ENCODE data around the gene CIB2. TPM values are rescaled to one million over a fixed set of nuclear protein-coding genes. Genes with fewer than 3 reads are reported as not detected.
A peak's percentile ranks its signal among the peaks of the same experiment; 100 is the strongest.

CIB2 gene
- total and polyA plus RNA-seq, 3 donors from 2014 or later, result 24.9 to 43.6 (median 34.3) TPM

DNA sequence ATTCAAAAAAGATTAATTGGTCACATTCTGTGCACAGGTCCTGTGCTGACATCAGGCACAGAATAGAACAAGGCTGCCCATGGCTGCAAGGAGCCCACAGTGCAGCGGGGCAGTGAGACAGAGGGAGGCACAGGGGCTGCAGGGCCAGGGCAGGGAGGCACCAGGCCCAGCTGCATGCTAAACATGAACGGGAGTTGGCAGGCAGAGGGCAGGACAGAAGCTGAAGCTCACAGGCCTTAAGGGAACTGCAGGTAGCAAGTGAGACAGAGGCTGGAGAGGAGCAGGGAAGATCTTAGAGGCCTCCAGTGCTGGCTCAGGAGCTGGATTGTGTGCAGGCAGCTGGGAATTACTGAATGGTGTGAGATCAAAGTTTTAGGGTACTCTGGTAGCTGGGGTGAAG lies 44.1 kb upstream of the CIB2 start:
- Histone ChIP-seq H3K27ac (no peak overlapping the region), H3K4me3 (no peak overlapping the region), H3K9me3 (no peaks in the 10 kb centered on the region), H3K27me3 (no peaks in the 10 kb centered on the region), H3K4me1 (peaks cover 2% of the 10 kb centered on the region), H3K36me3 (ENCODE audit: low read depth, missing control alignments) (no peaks in the 10 kb centered on the region)
- WGBS, 2 donors, result 17 to 77% methylated on average over 2 of the region's 2 CpGs
- intact Hi-C loops (cut with DNase I; ENCODE audit: low total_unique reads), result no loop called here
- no peak for DNase-seq
- TF ChIP-seq, protein P1, sequence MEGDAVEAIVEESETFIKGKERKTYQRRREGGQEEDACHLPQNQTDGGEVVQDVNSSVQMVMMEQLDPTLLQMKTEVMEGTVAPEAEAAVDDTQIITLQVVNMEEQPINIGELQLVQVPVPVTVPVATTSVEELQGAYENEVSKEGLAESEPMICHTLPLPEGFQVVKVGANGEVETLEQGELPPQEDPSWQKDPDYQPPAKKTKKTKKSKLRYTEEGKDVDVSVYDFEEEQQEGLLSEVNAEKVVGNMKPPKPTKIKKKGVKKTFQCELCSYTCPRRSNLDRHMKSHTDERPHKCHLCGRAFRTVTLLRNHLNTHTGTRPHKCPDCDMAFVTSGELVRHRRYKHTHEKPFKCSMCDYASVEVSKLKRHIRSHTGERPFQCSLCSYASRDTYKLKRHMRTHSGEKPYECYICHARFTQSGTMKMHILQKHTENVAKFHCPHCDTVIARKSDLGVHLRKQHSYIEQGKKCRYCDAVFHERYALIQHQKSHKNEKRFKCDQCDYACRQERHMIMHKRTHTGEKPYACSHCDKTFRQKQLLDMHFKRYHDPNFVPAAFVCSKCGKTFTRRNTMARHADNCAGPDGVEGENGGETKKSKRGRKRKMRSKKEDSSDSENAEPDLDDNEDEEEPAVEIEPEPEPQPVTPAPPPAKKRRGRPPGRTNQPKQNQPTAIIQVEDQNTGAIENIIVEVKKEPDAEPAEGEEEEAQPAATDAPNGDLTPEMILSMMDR (IDR thresholded peaks at IDR 0.05), result no peak
- no peak for TF ChIP-seq POLR2A (IDR thresholded peaks at IDR 0.05)

GRCh38 chr15:78174401-78174800 lies 43.2 kb upstream of the CIB2 start:
- Histone ChIP-seq H3K4me1 (peaks cover 2% of the 10 kb centered on the region), H3K27ac (no peak overlapping the region), H3K27me3 (no peaks in the 10 kb centered on the region), H3K4me3 (no peak overlapping the region), H3K9me3 (no peaks in the 10 kb centered on the region), H3K36me3 (ENCODE audit: low read depth, missing control alignments) (no peaks in the 10 kb centered on the region)
- TF ChIP-seq, protein P1 (IDR thresholded peaks at IDR 0.05), result no peak
- TF ChIP-seq POLR2A (IDR thresholded peaks at IDR 0.05), result no peak
- DNase-seq, result no peak
- 87 to 91% methylated on average over 6 to 9 of the region's 9 CpGs for WGBS, 2 donors
- intact Hi-C loops (cut with DNase I; ENCODE audit: low total_unique reads), result no loop called here

DNA sequence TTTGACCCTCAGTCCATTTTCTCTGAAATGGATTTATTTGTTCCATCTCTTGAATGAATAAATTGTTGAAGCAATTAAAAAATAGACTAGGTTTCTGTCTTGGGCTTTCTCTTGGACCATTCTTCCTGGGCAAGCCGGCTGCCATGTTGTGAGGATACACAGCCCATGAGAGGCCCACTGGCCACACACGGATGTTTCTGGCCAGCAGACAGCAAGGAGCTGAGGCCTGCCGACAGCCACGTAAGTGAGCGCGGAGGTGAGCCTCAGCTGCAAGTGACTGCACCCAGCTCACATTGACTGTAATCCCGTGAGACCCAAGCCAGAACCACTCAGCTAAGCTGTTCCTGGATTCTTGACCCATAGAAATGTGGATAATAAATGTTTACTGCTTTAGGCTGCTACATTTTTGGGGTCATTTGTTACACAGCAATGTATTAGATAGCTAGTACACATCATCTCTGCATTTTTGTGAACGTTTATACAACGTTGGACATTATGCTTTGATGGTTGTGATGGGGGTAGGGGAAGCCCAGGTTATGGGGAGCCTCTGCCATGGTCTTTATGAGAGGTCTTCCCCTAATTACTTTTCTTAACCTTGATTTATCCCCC lies 40.7 kb upstream of the CIB2 start:
- H3K36me3 ChIP-seq (ENCODE audit: low read depth, missing control alignments), result no peaks in the 10 kb centered on the region
- H3K27ac ChIP-seq, result peak overlapping the region; percentile 4 to 40
- intact Hi-C loops (cut with DNase I; ENCODE audit: low total_unique reads), result no loop called here
- TF ChIP-seq POLR2A (IDR thresholded peaks at IDR 0.05), result no peak
- TF ChIP-seq, protein P1 (IDR thresholded peaks at IDR 0.05), result no peak
- no peak for DNase-seq
- no peak overlapping the region for H3K4me3 ChIP-seq
- H3K27me3 ChIP-seq, result no peaks in the 10 kb centered on the region
- WGBS, 2 donors, result 90 to 94% methylated on average over 9 of the region's 9 CpGs
- no peaks in the 10 kb centered on the region for H3K9me3 ChIP-seq
- H3K4me1 ChIP-seq, result peaks cover 2% of the 10 kb centered on the region

DNA sequence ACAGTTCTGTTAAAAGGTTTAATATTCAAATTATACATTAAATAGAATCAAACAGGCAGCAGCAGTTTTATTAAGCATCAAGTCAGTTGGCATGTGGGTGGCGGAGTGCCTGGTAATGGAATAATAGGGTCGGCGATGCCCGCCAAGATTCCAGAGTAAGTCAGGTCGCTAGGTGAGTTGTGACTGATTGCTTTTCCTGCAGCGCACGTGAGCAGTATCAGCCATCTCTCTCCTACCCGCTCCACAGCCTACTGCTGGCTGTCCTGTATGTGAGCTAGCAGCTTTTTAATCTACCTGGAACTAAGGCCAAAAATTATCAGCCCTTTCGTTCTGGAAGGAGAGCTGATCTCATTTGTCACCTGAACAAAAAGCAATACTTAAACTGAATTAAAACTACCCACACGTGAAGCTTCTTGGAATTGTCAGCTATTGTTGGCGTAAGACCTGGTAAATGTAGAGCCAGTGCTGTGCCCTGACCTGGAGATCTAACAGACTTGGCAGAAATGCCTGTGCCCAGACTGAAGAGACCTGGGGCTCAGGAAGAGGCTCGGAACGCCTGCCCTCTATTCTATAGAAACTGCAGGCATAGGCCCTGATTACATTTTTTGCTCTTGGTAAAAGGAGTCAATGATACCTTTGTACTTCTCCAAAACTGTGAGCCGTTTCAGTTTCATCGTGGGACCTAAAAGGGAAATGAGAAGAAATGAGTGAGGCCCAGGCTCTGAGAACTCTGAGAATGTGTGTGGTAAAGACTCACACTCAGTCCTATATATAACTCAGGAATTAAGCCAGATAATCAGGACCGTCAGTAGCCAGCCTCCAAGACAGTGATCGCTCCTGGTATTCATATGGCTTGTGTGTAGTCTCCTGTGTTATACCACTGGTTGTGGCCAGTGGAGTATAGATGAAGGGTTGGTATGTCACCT lies 39.9 kb upstream of the CIB2 start:
- DNase-seq, result no peak
- WGBS, 2 donors, result 86 to 87% methylated on average over 17 of the region's 17 CpGs
- Histone ChIP-seq H3K4me3 (no peak overlapping the region), H3K27me3 (no peaks in the 10 kb centered on the region), H3K9me3 (no peaks in the 10 kb centered on the region), H3K36me3 (ENCODE audit: low read depth, missing control alignments) (no peaks in the 10 kb centered on the region), H3K27ac (peak overlapping the region in 1 of 2 donors; percentile 15), H3K4me1 (peaks cover 2% of the 10 kb centered on the region)
- intact Hi-C loops (cut with DNase I; ENCODE audit: low total_unique reads), result no loop called here
- no peak for TF ChIP-seq POLR2A (IDR thresholded peaks at IDR 0.05)
- TF ChIP-seq, protein P1 (IDR thresholded peaks at IDR 0.05), result no peak
